PC-9 (cell line): ENCODE data around the gene THAP12.

Experiments used
- EZH2 ChIP-seq: fragments of 200-600 bp; sonication (generic); IDR thresholded peaks from 2 replicates; pipeline ENCODE4 v1.8.0; 2017; ENCODE audit warnings: antibody characterized with exemption, low read depth
- TF ChIP-seq, protein P1 (sequence below): fragments of 200-600 bp; sonication (generic); conservative IDR thresholded peaks from 2 replicates; pipeline ENCODE4 v1.6.1; 2017; ENCODE audit warnings: mixed run types, antibody characterized with exemption, mild to moderate bottlenecking, moderate library complexity

DNA sequence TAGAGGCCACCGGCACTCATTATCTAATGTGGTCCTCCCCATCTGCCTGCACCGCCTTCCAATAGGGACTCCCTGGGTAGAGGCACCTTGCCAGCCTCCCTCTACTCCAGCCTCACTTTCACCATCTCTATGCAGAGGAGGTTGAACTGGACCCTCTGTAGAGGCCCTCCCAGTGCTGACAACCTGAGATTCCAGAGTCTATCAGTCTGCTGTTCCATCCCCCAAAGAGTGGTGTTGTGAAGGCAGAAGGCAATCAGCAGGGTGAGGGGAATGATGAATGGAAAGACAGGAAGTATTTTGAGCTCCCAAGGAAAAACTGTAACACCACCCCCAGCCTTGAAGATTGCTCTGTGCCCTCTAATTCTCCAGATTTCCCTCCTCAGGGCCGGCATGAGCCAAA lies 77.9 kb downstream of the THAP12 start:
- TF ChIP-seq, protein P1, sequence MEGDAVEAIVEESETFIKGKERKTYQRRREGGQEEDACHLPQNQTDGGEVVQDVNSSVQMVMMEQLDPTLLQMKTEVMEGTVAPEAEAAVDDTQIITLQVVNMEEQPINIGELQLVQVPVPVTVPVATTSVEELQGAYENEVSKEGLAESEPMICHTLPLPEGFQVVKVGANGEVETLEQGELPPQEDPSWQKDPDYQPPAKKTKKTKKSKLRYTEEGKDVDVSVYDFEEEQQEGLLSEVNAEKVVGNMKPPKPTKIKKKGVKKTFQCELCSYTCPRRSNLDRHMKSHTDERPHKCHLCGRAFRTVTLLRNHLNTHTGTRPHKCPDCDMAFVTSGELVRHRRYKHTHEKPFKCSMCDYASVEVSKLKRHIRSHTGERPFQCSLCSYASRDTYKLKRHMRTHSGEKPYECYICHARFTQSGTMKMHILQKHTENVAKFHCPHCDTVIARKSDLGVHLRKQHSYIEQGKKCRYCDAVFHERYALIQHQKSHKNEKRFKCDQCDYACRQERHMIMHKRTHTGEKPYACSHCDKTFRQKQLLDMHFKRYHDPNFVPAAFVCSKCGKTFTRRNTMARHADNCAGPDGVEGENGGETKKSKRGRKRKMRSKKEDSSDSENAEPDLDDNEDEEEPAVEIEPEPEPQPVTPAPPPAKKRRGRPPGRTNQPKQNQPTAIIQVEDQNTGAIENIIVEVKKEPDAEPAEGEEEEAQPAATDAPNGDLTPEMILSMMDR, result no peak
- TF ChIP-seq EZH2, result no peak
